ENCODE measurements around the gene TRIM66.

The TRIM66 gene

GRCh38 chr11:8652140-8652539 lies 30.3 kb downstream of the TRIM66 start:
- no peak for DNase-seq

- DNase-seq = no peak
These were observed 32.0 kb downstream of the TRIM66 start for GRCh38 chr11:8650401-8650990.

GRCh38 chr11:8649361-8649760 lies 33.1 kb downstream of the TRIM66 start:
- no peak for DNase-seq

GRCh38 chr11:8646873-8647272 lies 35.6 kb downstream of the TRIM66 start:
- no peak for DNase-seq

GRCh38 chr11:8642196-8642841 lies 40.1 kb downstream of the TRIM66 start:
- DNase-seq = no peak

- DNase-seq = no peak
These were observed 41.1 kb downstream of the TRIM66 start for GRCh38 chr11:8641332-8641731.

GRCh38 chr11:8640267-8640906 lies 42.1 kb downstream of the TRIM66 start:
- DNase-seq = no peak

- no peak for DNase-seq
These were observed 42.8 kb downstream of the TRIM66 start for GRCh38 chr11:8639655-8640054.

- no peak for DNase-seq
These were observed 44.2 kb downstream of the TRIM66 start for GRCh38 chr11:8638300-8638699.

GRCh38 chr11:8636127-8636526 lies 46.3 kb downstream of the TRIM66 start:
- no peak for DNase-seq

GRCh38 chr11:8634498-8634897 lies 48.0 kb downstream of the TRIM66 start:
- DNase-seq = no peak

- DNase-seq = no peak
These were observed 50.9 kb downstream of the TRIM66 start for GRCh38 chr11:8631395-8632118.

- DNase-seq = no peak
These were observed 57.8 kb downstream of the TRIM66 start for GRCh38 chr11:8624698-8625097.

- DNase-seq = no peak
These were observed 61.3 kb downstream of the TRIM66 start for GRCh38 chr11:8621147-8621546.

- no peak for DNase-seq
These were observed 65.4 kb downstream of the TRIM66 start for GRCh38 chr11:8617063-8617462.

GRCh38 chr11:8615291-8616032 lies 67.0 kb downstream of the TRIM66 start:
- no peak for DNase-seq

GRCh38 chr11:8614497-8614896 lies 68.0 kb downstream of the TRIM66 start:
- DNase-seq = no peak

GRCh38 chr11:8613036-8613435 lies 69.4 kb downstream of the TRIM66 start:
- DNase-seq = no peak

- DNase-seq = no peak
These were observed 69.9 kb downstream of the TRIM66 start for GRCh38 chr11:8612522-8612921.

- DNase-seq = no peak
These were observed 71.8 kb downstream of the TRIM66 start for GRCh38 chr11:8610532-8611116.

- DNase-seq = no peak
These were observed 73.8 kb downstream of the TRIM66 start for GRCh38 chr11:8608652-8609051.

GRCh38 chr11:8605971-8606563 lies 76.4 kb downstream of the TRIM66 start:
- DNase-seq = no peak
